GF-D8 (cell line): ENCODE results near the gene INTU.

Experiments used
- DNase-seq: peaks from one replicate; lab custom pipeline; 2025; lab: John Stamatoyannopoulos, UW

Gene INTU

GRCh38 chr4:127748957-127749356 is 116.2 kb downstream of the INTU start:
- no peak for DNase-seq

GRCh38 chr4:127756906-127757305 is 124.1 kb downstream of the INTU start:
- no peak for DNase-seq

GRCh38 chr4:127759228-127759820 is 126.6 kb downstream of the INTU start:
- no peak for DNase-seq

GRCh38 chr4:127759893-127760292 is 127.1 kb downstream of the INTU start:
- DNase-seq, result no peak

- DNase-seq, result no peak
These were observed 138.9 kb downstream of the INTU start for GRCh38 chr4:127771535-127772275.

- no peak for DNase-seq
These were observed 140.3 kb downstream of the INTU start for GRCh38 chr4:127772769-127773671.

GRCh38 chr4:127775843-127776242 is 143.1 kb downstream of the INTU start:
- DNase-seq, result no peak
